GM23338 (cell line): Measurements from ENCODE around the gene ACSL3. TPM values are rescaled to one million over a fixed set of nuclear protein-coding genes. Genes with fewer than 3 reads are reported as not detected.

Experiments
- ATAC-seq: fragments of 200-7000 bp; cut with Tn5 transposase; 3 replicates; pipeline ENCODE4 v1.9.1; 2020
- DNase-seq: peaks from one replicate; pipeline ENCODE4 v3.0.0-alpha.2; 2015; ENCODE audit warnings: low spot score
- H2AFZ ChIP-seq: fragments of 200-600 bp; sonication (generic); 2 replicates; pipeline ENCODE4 v1.8.0; 2016; ENCODE audit warnings: antibody characterized with exemption, mild to moderate bottlenecking, moderate library complexity
- H3F3A ChIP-seq: fragments of 200-600 bp; sonication (generic); replicated peaks from 2 replicates; pipeline ENCODE4 v1.8.0; 2017; ENCODE audit warnings: antibody characterized with exemption, mixed run types, low read depth
- H3K27ac ChIP-seq: fragments of 200-600 bp; sonication (generic); 2 replicates; pipeline ENCODE4 v1.6.1; 2016; ENCODE audit warnings: low read depth
- H3K27me3 ChIP-seq: fragments of 200-600 bp; sonication (generic); 2 replicates; pipeline ENCODE4 v1.8.0; 2016; ENCODE audit warnings: mild to moderate bottlenecking, mixed run types, moderate library complexity; ENCODE audit not compliant: insufficient read depth
- H3K36me3 ChIP-seq: fragments of 200-600 bp; sonication (generic); 2 replicates; pipeline ENCODE4 v1.8.0; 2016; ENCODE audit warnings: mild to moderate bottlenecking; ENCODE audit not compliant: insufficient read depth
- H3K4me1 ChIP-seq: fragments of 200-600 bp; sonication (generic); 2 replicates; pipeline ENCODE4 v1.8.0; 2016; ENCODE audit warnings: mild to moderate bottlenecking, moderate library complexity; ENCODE audit not compliant: insufficient read depth
- H3K4me2 ChIP-seq: fragments of 200-600 bp; sonication (generic); 2 replicates; pipeline ENCODE4 v1.7.1; 2017; ENCODE audit warnings: mixed run types
- H3K4me3 ChIP-seq: fragments of 200-600 bp; sonication (generic); 2 replicates; pipeline ENCODE4 v1.6.1; 2016; ENCODE audit warnings: mixed run types
- H3K79me2 ChIP-seq: fragments of 200-600 bp; sonication (generic); replicated peaks from 2 replicates; pipeline ENCODE4 v1.8.0; 2017; ENCODE audit warnings: mild to moderate bottlenecking; ENCODE audit not compliant: insufficient read depth
- H3K9me2 ChIP-seq: fragments of 200-600 bp; sonication (generic); 2 replicates; pipeline ENCODE4 v1.8.0; 2017; ENCODE audit not compliant: insufficient read depth
- H4K20me1 ChIP-seq: fragments of 200-600 bp; sonication (generic); replicated peaks from 2 replicates; pipeline ENCODE4 v1.8.0; 2017; ENCODE audit warnings: mild to moderate bottlenecking; ENCODE audit not compliant: insufficient read depth
- H3K27ac Mint-ChIP-seq: 2 replicates; pipeline ENCODE4 v1.8.0; 2020; ENCODE audit warnings: inconsistent platforms, mild to moderate bottlenecking, moderate library complexity, mixed read lengths
- H3K27me3 Mint-ChIP-seq: 3 replicates; pipeline ENCODE4 v1.8.0; 2022; ENCODE audit warnings: low read depth, mild to moderate bottlenecking, moderate library complexity, mixed read lengths, inconsistent platforms; ENCODE audit not compliant: insufficient read depth, poor library complexity
- H3K36me3 Mint-ChIP-seq: 3 replicates; pipeline ENCODE4 v1.8.0; 2021; ENCODE audit warnings: low read depth, mild to moderate bottlenecking, inconsistent platforms, moderate library complexity, mixed read lengths
- H3K4me1 Mint-ChIP-seq: 3 replicates; pipeline ENCODE4 v1.8.0; 2020; ENCODE audit warnings: mild to moderate bottlenecking, inconsistent platforms, mixed read lengths
- H3K4me3 Mint-ChIP-seq: 3 replicates; pipeline ENCODE4 v1.8.0; 2021; ENCODE audit warnings: moderate library complexity, mild to moderate bottlenecking, inconsistent platforms, mixed read lengths
- H3K9me3 Mint-ChIP-seq: 3 replicates; pipeline ENCODE4 v1.8.0; 2020; ENCODE audit warnings: moderate library complexity, mild to moderate bottlenecking, inconsistent platforms, mixed read lengths
- CREB1 ChIP-seq: fragments of 250-450 bp; sonication (Bioruptor Pico); IDR thresholded peaks from 2 replicates; pipeline ENCODE4 v1.5.0; 2020; ENCODE audit warnings: low read depth, mild to moderate bottlenecking, moderate library complexity
- CTCF ChIP-seq, 2 experiments: fragments of 200-600 bp in 1 of 2; sonication (generic) in 1 of 2; conservative IDR thresholded peaks; 2 replicates each; pipeline versions ENCODE4 v1.5.1 to v1.6.1; 2016 to 2017; ENCODE audit warnings: antibody characterized with exemption in 2 of 2, low read depth in 2 of 2, mild to moderate bottlenecking in 2 of 2, moderate library complexity in 1 of 2
- ETS1 ChIP-seq: IDR thresholded peaks from 2 replicates; pipeline ENCODE4 v1.6.1; 2016; ENCODE audit warnings: antibody characterized with exemption
- EZH2 ChIP-seq: fragments of 200-600 bp; sonication (generic); IDR thresholded peaks from one replicate; pipeline ENCODE4 v1.8.0; 2017; ENCODE audit warnings: antibody characterized with exemption, mild to moderate bottlenecking, low read depth; ENCODE audit not compliant: unreplicated experiment
- NANOG ChIP-seq: IDR thresholded peaks from 2 replicates; pipeline ENCODE4 v1.6.1; 2016; ENCODE audit warnings: antibody characterized with exemption, borderline replicate concordance
- POLR2AphosphoS5 ChIP-seq: IDR thresholded peaks from 2 replicates; pipeline ENCODE4 v1.6.1; 2016; ENCODE audit warnings: antibody characterized with exemption, low read depth
- REST ChIP-seq: IDR thresholded peaks from one replicate; pipeline ENCODE4 v1.6.1; 2018; ENCODE audit warnings: antibody characterized with exemption; ENCODE audit not compliant: unreplicated experiment
- ZNF114 ChIP-seq: fragments of 250-450 bp; sonication (Bioruptor Pico); IDR thresholded peaks from 2 replicates; pipeline ENCODE4 v1.5.0; 2020; ENCODE audit warnings: mild to moderate bottlenecking, moderate library complexity
- polyA plus RNA-seq: library from polyadenylated mRNA; unstranded; fragments of >200 nt; fragmentation: Nextera tagmentation; extraction: Ambion mirVana; gene quantifications from 2 replicates; pipeline ENCODE4 v1.2.1, GENCODE V29; 2016
- total RNA-seq: library from RNA; depleted of rRNA; stranded (reverse); fragments of >200 nt; shearing (Covaris generic); gene quantifications from 2 replicates; pipeline ENCODE4 v1.2.3, GENCODE V29; 2014

The ACSL3 gene
- total and polyA plus RNA-seq, 2 experiments from 2014 or later = 55.3 to 130 TPM

GRCh38 chr2:222907048-222907447 lies 46.2 kb downstream of the ACSL3 start:
- DNase-seq = no peak
- peak overlapping the region; percentile 91 for H3K27ac ChIP-seq
- peaks cover 92% of the 10 kb centered on the region for H3K79me2 ChIP-seq
- H2AFZ ChIP-seq = no peak overlapping the region
- ATAC-seq = no peak
- Mint-ChIP-seq H3K9me3 (no peaks in the 10 kb centered on the region), H3K4me3 (no peak overlapping the region; the same call in 2 of the 3 replicates), H3K4me1 (peaks cover 68% of the 10 kb centered on the region), H3K27ac (peak overlapping the region; percentile 87), H3K27me3 (peaks cover 1% of the 10 kb centered on the region), H3K36me3 (peaks cover 36% of the 10 kb centered on the region)
- TF ChIP-seq EZH2 (no peak), POLR2AphosphoS5 (no peak), ZNF114 (CRISPR knock-in tag) (no peak), ETS1 (no peak), CREB1 (CRISPR knock-in tag) (no peak), REST (no peak), NANOG (no peak), CTCF (conservative IDR thresholded peaks at IDR 0.05; ENCODE audit: low read depth in 2 of 2) (no peak)
- H3K9me2 ChIP-seq = no peaks in the 10 kb centered on the region
- no peaks in the 10 kb centered on the region; the same call in 1 of the 2 replicates for H3K36me3 ChIP-seq
- no peak overlapping the region for H3K4me3 ChIP-seq
- no peak overlapping the region; the same call in 1 of the 2 replicates for H3K4me2 ChIP-seq
- no peaks in the 10 kb centered on the region for H4K20me1 ChIP-seq
- no peaks in the 10 kb centered on the region for H3F3A ChIP-seq
- H3K4me1 ChIP-seq = peaks cover 44% of the 10 kb centered on the region
- H3K27me3 ChIP-seq = no peaks in the 10 kb centered on the region
